HG03460 (cell line): ENCODE data around the gene OVAAL.
"Not testable (repeated sequence)": the region's sequence is repeated elsewhere in the genome, so short reads cannot be mapped to it uniquely, and the experiment has no call there.

Source experiments
- ATAC-seq: cut with Tn5 transposase; IDR thresholded peaks from one replicate; pipeline ENCODE4 v1.9.1; 2021; ENCODE audit not compliant: unreplicated experiment

Gene OVAAL

DNA sequence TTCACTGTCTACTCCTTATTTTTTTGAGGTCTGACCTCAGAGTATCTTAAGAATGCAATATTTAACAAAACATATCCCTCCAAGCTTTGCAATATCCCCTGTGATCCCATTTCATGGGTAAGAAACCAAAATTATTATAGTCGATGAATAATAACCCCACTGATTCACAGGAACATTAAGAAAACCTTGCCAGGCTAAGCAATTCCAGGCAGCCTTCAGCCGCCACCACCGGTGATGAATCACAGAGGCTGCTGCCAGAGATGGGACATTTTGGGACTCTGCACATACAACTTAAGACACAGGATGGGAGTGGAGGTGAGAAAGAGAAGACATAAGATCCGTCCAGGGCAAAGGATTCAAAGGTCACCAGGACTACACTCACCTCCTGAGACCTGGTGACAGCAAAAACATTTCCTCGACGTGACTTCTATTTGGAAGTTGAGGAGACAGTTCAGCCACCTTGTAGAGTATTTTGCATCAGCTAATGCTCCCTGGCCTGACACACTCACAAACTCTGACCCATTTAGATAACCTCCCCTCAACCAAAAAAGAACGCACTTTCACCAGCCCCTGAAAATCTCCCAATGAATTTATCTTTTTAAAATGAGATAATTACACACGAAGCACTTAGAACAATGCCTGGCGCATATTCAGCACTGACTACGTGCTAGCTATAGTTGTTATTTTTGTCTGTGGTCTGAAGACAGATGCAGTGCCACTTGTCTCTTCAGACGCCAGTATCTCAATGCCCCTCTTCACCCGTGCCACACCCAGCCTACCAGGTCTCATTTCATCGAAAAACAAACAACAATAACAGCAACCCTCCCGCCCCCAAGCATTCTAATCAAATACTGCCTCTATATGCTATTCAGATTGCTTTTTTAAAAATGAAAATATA is 17.8 kb upstream of the OVAAL start:
- no peak for ATAC-seq

DNA sequence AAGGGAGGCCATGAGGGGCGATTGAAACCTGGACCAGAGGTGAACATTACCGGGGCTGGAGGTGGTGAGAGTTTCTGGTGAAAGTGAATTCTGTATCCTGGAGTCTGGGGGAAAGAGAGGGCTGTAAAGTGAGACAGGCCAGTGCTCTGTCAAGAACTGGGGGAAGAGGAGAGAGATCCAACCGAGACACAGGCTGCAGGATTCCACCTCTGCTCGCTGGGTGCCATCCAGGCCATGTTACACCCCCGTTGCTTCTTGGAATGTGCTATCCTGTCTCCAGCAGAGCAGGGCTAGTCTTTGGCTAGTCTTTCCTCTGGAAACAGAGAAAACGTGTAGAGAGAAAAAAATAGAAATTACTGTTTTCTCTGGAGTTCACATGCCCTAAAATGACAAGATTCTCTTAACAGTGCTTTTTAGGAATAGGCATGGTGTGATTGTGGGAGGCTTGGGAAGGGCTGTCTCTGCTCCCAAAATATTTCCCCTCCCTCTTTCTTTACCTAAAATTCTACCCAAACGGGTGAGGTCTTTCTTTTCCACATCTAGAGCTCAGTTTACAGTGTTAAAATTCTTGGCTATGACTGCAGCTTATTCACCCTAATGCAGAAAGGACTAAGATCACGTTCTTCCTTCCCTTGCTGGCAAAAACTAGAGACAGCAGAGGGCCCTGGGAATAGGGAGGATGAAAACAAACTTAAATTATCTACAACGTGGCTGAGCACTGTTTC is 16.5 kb upstream of the OVAAL start:
- no peak for ATAC-seq

DNA sequence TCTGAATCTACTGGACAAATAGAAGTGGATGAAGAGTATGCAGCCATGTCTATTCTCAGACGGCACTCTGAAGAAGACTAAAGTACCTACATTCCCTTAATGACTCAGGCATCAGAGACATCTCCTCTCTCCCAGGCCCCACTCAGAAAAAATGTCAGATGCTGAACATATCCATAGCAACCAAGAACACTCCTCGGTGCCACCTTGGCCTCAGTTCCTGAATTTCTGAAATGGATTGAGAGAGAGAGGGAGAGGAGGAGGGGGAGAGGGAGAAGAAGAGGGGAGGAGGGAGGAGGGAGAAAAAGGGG is 16.0 kb upstream of the OVAAL start:
- ATAC-seq, result no peak

DNA sequence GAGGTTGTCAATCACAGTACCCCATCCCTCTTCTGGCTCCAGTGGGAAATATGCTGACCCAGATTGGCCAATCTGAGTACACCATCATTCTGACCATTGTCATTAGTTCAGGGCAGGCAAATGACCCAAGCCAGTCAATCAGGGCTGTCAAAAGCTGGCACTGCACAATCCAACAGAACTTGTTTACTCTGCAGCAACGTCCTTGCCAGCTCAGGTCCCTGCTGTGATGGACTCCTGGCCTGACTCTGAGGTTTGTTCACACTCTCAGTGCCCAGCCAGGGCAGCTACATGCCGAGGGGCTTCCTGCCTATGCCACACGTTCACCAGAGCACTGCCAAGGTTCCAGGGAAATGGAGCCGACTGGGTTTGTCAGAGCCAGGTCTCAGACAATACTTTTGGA is 14.7 kb upstream of the OVAAL start:
- no peak for ATAC-seq

DNA sequence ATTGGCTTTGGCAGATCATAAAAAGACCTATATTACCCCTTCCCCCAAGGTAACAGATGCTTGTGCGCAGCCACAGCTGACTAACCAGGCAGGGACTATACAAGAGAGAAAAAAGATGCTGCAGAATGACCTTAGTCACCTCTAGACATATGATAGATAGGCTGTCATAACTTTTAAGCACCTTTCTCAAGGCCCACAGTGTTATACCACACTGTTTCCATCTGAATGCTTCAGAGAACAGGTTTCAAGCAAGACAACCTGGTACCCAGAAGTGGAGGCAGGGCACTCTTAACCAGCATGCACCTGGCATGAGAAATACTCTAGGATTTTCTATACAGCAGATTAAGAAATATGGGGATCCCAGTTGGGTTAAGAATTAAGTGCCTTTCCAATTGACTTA is 12.8 kb upstream of the OVAAL start:
- ATAC-seq, result no peak

DNA sequence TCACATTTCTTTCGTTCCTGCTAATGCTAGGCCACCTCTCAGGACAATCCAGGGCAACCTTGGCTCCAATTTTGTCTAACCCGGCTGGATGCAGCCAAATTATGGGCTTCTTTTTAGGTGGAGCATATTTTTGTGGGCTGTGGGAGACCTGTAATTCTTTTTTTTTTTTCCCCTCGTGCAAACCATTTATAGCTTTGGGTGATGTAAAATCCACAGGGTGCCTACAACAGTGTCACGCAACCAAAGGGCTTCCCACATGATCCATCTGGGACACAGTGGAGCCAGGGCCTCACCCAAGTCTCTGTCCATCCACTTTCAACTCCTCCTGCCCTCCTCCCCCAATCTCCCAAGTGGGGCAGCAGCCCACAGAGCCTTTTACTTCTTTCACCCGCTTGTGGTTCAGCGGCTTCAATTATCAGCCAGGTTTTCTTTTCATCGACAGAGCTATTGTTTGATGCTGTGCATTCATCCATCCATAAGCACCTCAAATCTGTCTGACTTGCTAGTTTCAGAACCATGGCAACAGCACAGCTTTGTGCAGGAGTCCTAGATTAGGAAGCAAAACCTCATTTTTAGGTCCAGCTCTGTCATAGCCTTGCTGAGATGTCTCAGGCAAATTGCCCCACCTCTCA is 10.0 kb upstream of the OVAAL start:
- ATAC-seq, result no peak

DNA sequence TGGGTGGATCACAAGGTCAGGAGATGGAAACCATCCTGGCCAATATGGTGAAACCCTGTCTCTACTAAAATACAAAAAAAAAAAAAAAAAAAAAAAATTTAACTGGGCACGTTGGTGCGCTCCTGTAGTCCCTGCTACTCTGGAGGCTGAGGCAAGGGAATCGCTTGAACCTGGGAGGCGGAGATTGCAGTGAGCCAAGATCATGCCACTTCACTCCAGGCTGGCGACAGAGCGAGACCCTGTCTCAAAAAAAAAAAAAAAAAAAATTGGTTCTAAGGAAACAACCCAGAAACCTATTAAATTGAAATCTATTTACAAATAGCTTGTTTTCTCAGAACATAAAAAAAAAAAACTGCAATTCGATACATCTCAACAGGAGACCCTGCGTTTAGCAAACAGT is 9.0 kb upstream of the OVAAL start:
- not testable (repeated sequence) for ATAC-seq

DNA sequence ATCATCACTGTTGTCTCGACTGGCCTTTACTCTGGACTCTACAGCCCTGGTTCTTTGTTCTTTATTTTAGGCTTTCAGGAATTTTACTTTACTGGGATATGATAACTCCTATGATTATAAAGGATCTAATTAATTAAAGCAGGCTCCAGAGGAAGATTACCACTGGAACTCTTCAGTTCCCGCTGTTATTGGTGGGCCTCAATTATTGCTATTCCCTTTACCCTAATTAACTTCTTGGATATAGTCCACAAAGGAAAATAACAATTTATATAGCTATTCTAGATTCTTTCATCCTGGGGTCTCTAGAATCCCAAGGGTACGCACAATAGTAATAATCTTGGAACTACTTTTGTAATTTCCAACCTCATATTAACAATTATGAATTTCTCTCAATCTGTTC is 8.5 kb upstream of the OVAAL start:
- no peak for ATAC-seq

DNA sequence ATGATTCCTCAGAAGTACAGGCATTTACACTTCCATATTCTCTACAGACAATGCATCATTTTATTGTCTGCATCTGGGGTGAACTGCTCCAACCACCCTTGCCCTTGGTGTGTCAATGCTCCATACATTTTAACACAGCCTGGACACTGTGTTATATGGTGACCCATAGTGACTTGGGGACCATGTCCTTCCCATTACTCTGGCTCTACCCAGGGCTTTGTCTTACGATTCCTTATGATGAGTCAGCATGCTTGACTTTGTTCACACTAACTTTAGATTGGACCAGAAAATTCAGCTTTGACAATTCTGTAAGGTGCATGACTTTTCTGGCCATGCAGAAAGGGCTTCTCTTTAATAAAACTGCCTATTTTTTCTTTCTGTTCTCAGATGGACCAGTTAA is 6.8 kb upstream of the OVAAL start:
- no peak for ATAC-seq

DNA sequence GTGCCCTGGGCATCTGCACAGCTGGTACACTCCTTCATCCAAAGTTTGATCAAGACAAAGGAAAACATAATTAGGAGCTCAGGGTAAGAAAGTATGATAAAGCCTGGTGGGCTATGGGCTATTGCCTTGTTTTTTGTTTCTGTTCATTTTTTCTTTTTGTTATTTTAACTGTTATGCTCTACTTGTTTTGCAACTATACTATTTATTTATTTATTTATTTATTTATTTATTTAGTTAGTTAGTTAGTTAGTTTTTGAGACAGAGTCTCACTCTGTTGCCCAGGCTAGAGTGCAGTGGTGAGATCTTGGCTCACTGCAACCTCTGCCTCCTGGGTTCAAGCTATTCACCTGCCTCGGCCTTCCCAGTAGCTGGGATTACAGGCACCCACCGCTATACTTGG is 5.7 kb upstream of the OVAAL start:
- ATAC-seq, result not testable (repeated sequence)

DNA sequence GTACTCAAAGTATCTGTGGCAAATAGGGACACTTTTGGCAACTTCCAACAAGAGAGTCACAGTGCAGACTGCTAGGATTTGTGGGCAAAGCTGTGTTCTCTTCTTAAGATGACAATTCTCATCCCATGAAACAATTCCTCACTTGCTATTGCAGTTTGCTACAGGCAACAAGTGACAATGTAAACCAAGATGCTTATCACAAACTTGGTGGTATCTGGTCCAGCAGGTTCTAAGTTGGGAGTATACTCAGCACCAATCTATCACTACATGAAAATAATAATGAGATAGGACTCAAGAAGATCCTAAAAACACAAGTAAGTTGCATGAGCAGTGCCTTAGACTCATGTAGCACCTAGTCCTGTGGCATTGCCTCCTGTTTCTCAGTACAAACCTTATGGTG is 3.4 kb upstream of the OVAAL start:
- no peak for ATAC-seq

DNA sequence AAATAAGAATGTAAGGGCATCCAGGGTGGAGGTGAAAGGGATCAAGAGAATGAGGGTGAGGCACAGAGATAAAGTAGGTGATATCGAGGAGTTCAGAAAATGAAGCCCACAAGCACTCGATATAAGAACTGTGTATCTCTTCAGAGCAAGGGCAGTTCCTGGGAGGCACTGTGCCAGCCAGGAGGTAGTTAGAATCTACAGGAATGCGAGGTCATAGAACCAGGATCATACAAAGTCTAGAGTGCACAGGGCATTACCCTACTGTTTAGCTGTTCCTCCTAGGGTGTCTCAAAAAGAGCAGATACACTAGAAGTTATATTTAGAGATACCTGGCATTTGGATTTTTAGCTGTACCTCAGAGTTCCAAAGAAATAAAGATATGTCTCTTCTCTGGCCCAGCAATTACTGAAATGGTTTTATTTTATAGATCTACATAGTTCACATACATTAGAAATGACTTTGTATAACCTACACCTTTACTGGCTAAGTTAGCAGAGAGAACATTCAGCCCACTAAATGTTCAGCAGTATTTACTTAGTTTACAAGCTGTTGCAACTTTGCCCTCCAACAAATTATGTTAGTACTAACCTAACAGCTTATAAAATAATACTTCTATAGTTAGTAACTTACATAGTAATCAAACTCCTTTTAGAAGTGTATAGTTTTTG is 1.6 kb downstream of the OVAAL start:
- no peak for ATAC-seq

DNA sequence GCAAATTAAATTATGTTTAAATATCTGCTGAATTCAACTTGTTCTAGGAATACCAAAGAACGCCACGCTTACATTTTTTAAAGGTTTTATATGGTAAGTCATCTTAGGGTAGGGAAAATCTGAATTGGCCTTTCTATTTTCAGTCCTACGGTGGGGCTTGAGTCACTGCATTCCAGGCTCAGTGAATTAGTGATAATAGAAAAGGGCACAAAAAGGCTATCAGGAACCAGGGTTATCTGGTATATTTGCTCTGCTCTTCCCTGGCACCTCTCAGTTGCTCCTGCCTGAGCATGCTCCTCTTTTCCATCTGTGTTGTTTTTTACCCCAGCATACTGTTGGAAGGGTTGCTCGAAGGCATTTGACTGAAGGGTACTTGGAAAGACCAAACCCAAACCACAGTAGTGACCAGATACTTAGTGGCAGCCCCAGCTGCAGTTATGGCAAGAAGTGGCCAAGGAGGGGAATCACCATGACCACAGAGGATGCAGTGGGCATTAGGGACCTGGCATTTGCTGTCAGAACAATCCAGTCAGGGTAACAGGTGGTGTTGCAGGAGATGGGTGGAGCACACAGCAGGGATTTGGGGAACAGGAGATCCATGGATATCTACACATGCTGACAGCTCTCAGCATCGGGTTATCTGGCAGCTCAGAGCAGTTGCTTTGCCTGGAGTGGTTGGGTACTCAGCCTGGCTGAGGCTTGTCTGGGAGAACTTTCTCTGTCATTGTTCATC is 2.3 kb downstream of the OVAAL start:
- no peak for ATAC-seq

DNA sequence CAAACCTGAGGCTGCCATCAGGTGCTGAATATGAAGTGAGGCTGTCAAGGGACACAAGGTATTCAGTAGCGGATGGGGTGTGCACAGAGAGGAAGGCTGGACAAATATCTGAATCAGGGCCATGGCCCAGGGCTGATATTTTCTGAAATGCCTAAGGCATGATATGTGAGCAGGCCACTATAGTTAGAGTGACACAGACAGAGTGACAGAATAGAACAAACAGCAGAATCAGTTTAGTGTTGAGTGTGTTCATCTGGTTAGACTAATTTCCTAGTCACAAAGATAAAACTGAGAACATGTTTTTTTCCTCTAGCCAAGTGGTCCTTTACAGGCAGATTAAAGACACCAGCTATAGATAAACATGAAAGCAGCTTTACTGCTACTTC is 3.9 kb downstream of the OVAAL start:
- no peak for ATAC-seq

DNA sequence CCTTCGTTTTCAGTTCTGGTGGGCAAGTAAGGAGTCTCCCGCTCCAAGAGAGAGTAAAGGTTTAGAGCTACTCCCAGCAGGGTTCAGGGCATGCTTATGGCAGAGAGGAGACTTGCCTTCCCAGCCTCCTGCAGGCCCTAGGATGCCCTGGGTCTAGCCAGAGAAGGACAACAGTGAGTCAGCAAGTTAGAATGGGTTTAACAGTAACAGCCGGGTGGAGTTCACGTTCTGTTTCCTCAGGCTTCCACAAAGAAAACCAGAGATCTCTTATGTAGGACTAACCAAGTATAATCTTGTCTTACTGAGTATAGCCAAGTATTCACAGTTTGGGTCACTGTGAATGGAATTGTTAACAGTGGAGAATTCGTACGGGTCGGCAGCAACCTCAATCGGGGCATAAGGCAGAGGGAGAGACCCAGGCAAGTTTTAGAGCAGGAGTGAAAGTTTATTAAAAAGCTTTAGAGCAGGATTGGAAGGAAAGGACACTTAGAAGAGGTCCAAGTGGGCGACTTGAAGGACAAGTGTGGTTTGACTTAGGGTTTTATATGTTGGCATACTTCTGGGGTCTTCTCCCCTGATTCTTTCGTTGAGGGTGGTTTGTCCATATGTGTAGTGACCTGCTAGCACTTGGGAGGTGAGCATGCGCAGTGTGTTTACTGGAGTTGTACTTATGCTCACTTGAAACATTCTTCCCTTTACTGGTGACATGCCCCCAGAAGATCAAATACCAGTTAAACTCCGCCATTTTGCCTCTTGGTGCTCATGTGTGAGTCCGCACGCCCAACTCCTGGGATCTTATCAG is 4.5 kb downstream of the OVAAL start:
- no peak for ATAC-seq

DNA sequence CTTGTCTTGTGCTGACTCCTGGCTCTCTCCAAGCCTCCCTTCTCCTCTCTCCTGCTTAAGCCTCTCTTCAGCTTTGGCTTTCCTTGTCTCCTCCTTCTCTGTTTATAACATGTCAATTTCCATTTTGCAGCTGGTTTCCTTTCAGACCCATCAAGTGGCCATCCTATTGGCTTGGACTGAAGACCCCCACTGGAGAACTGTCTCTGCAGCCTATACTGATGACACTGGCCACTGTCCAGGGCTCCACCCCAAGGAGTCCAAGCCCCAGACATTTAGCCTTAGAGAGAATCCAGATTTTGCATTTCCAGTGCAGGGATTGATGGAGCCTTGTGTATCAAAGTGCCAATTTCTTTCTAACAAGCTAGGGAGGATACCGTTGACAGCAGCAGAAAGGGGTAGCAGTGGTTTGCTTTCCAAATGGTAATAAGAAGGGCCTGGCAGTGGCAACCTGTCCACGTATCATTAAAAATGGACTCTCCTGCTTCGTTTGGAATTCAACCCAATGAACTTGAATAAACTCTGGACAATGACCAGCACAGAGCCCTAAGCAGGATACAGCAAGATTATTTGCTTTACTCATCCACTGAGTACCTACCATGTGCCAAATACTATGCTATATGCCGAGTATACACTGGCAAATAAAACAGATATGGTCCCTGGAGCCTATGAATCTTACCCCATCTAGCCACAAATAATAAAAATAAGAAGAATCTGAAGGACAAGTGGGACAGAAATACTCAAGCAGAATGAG is 6.5 kb downstream of the OVAAL start:
- no peak for ATAC-seq

DNA sequence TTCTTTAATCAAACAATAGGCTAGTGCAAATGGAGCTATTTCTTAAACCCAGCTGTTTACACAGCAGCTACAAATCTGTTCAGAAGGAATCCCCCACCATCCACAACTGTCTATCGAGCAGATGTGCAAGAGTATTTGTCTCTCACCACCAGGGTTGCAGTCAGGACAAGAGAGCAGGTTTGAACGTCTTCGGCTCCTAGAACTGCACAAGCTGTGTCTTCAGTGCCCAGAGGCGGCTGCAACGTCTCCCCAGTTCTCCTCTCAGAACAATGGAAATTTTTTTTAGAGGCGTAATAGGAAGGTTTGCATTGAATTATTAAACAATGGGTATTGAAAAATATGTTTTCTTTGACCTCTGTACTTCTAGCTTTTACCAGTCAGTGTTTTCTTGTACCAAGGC is 7.3 kb downstream of the OVAAL start:
- no peak for ATAC-seq

DNA sequence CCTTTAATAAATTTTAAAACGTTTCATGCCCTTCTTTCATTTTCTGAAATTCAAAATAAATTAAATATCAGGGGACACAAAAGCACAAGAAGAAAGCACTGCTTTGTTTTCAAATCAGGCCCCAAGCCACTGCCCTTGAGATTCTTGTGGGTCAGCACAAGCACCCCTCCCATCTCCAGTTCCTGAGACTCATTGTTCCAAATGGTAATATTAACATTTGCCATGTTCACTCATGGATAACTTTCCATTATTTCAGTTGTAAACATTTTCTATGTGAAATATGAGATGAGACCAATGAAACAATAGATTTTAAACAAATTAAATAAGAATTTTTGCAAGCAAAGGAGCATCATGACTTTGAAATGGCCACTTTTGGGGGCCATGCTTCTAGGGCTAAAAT is 7.7 kb downstream of the OVAAL start:
- ATAC-seq, result no peak

DNA sequence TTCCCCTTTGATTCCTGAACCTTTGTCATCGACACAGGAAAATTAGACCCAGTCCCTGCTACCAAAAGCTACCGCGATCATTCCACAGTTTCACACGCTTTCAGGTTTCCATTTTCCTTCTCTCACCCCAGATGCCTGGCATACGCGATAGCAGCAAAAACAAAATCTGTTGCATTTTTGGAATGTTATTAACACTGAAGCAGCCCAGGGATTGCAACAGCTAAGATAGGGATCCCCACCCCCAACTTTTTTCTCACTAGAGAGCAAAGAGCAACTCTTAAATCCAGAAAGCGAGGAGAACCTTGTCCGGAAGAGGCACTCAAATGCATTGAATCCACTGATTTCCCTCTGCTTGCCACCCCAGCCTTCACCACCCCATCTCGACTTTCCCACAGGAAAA is 8.9 kb downstream of the OVAAL start:
- no peak for ATAC-seq

DNA sequence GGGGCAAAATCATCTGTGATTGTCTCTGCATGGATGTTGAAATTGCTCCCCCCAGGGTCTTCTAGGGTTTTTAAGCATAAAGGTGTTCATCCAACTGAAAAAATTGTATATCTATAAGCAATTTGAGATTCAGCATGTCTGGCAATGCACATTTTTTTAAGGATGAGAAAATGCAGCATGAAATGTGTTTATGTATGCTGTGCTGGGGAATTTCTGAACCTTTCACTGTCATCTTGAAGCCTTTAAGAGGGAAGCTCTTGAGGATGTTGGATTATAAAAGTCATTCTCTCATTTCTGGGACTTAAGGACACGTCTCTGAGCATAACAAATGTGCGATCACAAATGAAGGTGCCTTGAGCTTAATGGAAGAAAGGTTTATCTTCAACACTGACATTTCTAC is 9.4 kb downstream of the OVAAL start:
- no peak for ATAC-seq
